CD4-positive, CD25-positive, alpha-beta regulatory T cell (primary cell): ENCODE measurements around the gene EVI5. TPM values are rescaled to one million over a fixed set of nuclear protein-coding genes. Genes with fewer than 3 reads are reported as not detected.
A peak's percentile ranks its signal among the peaks of the same experiment; 100 is the strongest.

Experiments
- ATAC-seq, 2 donors: fragments of 150-1000 bp; cut with Tn5 transposase; one replicate each; pipeline ENCODE4 v1.10.0; 2021; ENCODE audit warnings: low read depth in 2 of 2, moderate number of reproducible peaks in 2 of 2, moderate library complexity in 1 of 2
- DNase-seq, 3 donors: peaks; one replicate each; pipeline versions ENCODE4 v3.0.0 to v3.0.0-alpha.2; 2012 to 2022; ENCODE audit warnings: mixed read lengths in 1 of 3
- H3K27ac ChIP-seq: one replicate; pipeline ENCODE4 v1.7.0; 2013; ENCODE audit warnings: mild to moderate bottlenecking, low read length; ENCODE audit not compliant: insufficient read depth, poor library complexity, severe bottlenecking
- H3K27me3 ChIP-seq: one replicate; pipeline ENCODE4 v1.7.0; 2013; ENCODE audit warnings: low read length; ENCODE audit not compliant: control insufficient read depth, insufficient read depth
- H3K36me3 ChIP-seq: one replicate; pipeline ENCODE4 v1.7.0; 2013; ENCODE audit warnings: mild to moderate bottlenecking, low read length, moderate library complexity; ENCODE audit not compliant: control insufficient read depth, insufficient read depth
- H3K4me1 ChIP-seq: 2 replicates; pipeline ENCODE4 v1.7.0; 2013; ENCODE audit warnings: mild to moderate bottlenecking, low read length; ENCODE audit not compliant: insufficient read depth, control insufficient read depth, poor library complexity, severe bottlenecking
- H3K4me3 ChIP-seq: one replicate; pipeline ENCODE4 v1.7.0; 2013; ENCODE audit warnings: low read depth, mild to moderate bottlenecking, low read length, moderate library complexity
- H3K9me3 ChIP-seq, 2 experiments: 1 replicate in 1 of 2; 2 replicates in 1 of 2; pipeline ENCODE4 v1.7.0; 2013; ENCODE audit warnings: low read length in 2 of 2, mild to moderate bottlenecking in 1 of 2, moderate library complexity in 1 of 2; ENCODE audit not compliant: control insufficient read depth in 2 of 2
- H3K27ac Mint-ChIP-seq, 3 donors: one replicate each; pipeline ENCODE4 v1.8.0; 2020 to 2022; ENCODE audit warnings: mild to moderate bottlenecking in 3 of 3, mixed read lengths in 3 of 3, moderate library complexity in 2 of 3
- H3K27me3 Mint-ChIP-seq: one replicate; pipeline ENCODE4 v1.8.0; 2022; ENCODE audit warnings: mild to moderate bottlenecking, mixed read lengths
- H3K36me3 Mint-ChIP-seq: one replicate; pipeline ENCODE4 v1.8.0; 2020; ENCODE audit warnings: mixed read lengths
- H3K4me1 Mint-ChIP-seq, 4 donors: one replicate each; pipeline ENCODE4 v1.8.0; 2020 to 2022; ENCODE audit warnings: mixed read lengths in 4 of 4, mild to moderate bottlenecking in 1 of 4
- H3K4me3 Mint-ChIP-seq, 4 donors: one replicate each; pipeline ENCODE4 v1.8.0; 2020 to 2022; ENCODE audit warnings: mild to moderate bottlenecking in 4 of 4, mixed read lengths in 4 of 4, moderate library complexity in 3 of 4
- H3K9me3 Mint-ChIP-seq, 7 donors: one replicate each; pipeline ENCODE4 v1.8.0; 2020 to 2022; ENCODE audit warnings: mixed read lengths in 7 of 7, mild to moderate bottlenecking in 3 of 7, moderate library complexity in 2 of 7
- polyA plus RNA-seq, 4 donors: library from polyadenylated mRNA; unstranded; fragments of 300-500 nt; fragmentation: Illumina TruSeq; gene quantifications; one replicate each; pipeline ENCODE4 v1.2.3, GENCODE V29; 2021
- total RNA-seq: library from RNA; stranded (reverse); gene quantifications from one replicate; pipeline ENCODE4 v1.2.3, GENCODE V29; 2022

The EVI5 gene
- total and polyA plus RNA-seq, 5 donors from 2014 or later = 0.52 to 2.7 (median 0.59) TPM

DNA sequence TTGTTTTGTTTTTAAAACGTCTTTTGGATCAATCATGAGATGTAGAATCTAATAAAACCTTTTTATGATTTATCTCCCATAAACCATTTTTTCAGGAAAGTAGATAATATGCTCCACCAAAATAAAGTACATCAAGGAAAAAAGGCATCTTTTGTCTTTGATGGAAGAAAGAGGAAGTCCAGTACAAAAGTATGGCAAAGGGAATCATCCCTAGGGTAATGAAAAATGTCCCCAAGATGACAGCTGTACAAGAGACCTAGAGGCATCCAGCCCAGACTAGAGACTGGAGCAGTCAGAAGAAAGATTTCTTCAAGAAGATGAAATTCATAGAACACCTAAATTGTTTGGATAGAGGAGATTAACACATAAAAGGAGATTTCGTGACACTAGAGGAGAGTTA is 265.9 kb downstream of the EVI5 start:
- H3K4me3 Mint-ChIP-seq = no peak overlapping the region

DNA sequence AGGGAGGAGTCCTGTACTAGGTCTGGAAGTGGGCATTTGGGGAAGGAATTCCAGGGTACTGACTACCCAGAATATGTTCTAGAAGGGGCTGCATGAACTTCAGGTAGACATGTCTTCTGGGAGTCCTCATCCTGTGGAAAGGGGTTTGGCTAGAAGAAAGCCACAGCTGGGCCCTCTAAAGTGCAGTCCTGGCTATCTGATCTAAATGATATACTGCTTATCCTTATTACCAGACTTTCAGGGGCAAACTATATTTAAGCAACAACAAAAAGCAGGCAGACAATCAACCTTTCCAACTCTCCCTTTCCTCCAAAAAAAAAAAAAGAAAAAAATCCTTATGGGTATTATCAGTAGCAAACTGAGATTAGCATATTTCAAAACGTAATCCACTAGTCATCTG is 268.3 kb downstream of the EVI5 start:
- H3K4me1 Mint-ChIP-seq = no peaks in the 10 kb centered on the region
- Histone ChIP-seq H3K4me3 (no peak overlapping the region), H3K9me3 (no peaks in the 10 kb centered on the region), H3K4me1 (no peaks in the 10 kb centered on the region), H3K36me3 (no peaks in the 10 kb centered on the region), H3K27ac (no peak overlapping the region), H3K27me3 (peaks cover 2% of the 10 kb centered on the region)
- ATAC-seq = no peak
- no peak for DNase-seq
- H3K4me3 Mint-ChIP-seq = no peak overlapping the region
- H3K36me3 Mint-ChIP-seq = no peaks in the 10 kb centered on the region
- H3K9me3 Mint-ChIP-seq = peaks cover 0 to 1% (median 0%) of the 10 kb centered on the region in 7 donors
- H3K27ac Mint-ChIP-seq = no peak overlapping the region
- H3K27me3 Mint-ChIP-seq = peaks cover 11% of the 10 kb centered on the region

More for the DNA sequence above, 265.9 kb downstream of the EVI5 start:
- no peak for DNase-seq
- no peaks in the 10 kb centered on the region for H3K36me3 Mint-ChIP-seq
- H3K4me1 ChIP-seq = no peaks in the 10 kb centered on the region
- H3K27me3 Mint-ChIP-seq = peaks cover 6% of the 10 kb centered on the region
- no peaks in the 10 kb centered on the region for H3K36me3 ChIP-seq
- no peak overlapping the region for H3K27ac ChIP-seq
- H3K27me3 ChIP-seq = peaks cover 2% of the 10 kb centered on the region
- no peak overlapping the region for H3K27ac Mint-ChIP-seq
- no peaks in the 10 kb centered on the region for H3K4me1 Mint-ChIP-seq
- no peak for ATAC-seq
- no peak overlapping the region for H3K4me3 ChIP-seq
- no peaks in the 10 kb centered on the region for H3K9me3 ChIP-seq
- H3K9me3 Mint-ChIP-seq = peaks cover 0 to 1% (median 0%) of the 10 kb centered on the region in 7 donors

DNA sequence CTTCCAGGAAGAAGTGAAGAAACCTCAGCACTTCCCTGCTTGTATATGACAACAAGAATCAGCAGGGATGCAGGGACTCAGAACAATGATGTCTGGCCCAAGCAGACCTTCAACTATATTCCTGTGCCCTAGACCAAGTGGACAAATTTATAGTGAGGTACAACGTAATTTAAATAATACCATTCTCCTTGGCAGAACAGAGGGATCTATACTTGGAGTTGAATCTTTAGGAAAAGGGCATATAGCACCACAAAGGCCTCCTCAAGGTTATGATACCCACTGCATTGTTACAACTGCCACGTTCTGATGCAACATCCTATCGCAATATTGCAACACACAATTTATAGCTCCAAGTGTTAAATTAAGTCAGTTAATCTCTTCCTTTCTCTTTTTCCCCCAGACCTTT is 269.1 kb downstream of the EVI5 start:
- no peaks in the 10 kb centered on the region for H3K4me1 ChIP-seq
- peaks cover 11% of the 10 kb centered on the region for H3K27me3 Mint-ChIP-seq
- no peaks in the 10 kb centered on the region for H3K36me3 Mint-ChIP-seq
- no peak overlapping the region for H3K27ac ChIP-seq
- DNase-seq (no peak), ATAC-seq (no peak)
- H3K27me3 ChIP-seq = peaks cover 2% of the 10 kb centered on the region
- no peaks in the 10 kb centered on the region for H3K36me3 ChIP-seq
- no peak overlapping the region for H3K4me3 Mint-ChIP-seq
- no peak overlapping the region for H3K4me3 ChIP-seq
- no peak overlapping the region for H3K27ac Mint-ChIP-seq
- no peaks in the 10 kb centered on the region for H3K4me1 Mint-ChIP-seq
- peaks cover 0 to 1% (median 0%) of the 10 kb centered on the region in 7 donors for H3K9me3 Mint-ChIP-seq
- H3K9me3 ChIP-seq = no peaks in the 10 kb centered on the region

DNA sequence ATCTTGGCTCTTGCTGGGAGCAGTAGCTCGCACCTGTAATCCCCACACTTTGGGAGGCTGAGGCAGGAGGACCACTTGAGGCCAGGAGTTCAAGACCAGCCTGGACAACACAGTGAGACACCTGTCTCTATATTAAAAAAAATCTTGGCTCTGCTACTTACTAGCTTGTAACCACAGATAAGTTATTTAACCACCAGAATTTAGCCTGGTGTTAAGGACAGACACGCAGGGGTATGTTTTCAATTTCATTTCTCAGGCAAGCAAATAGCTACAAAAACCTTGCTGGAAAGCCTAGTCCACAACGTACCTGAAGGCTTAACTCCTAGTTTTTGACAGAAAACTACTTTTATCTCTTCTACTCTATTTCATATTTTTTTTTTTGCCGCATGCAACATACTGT is 273.4 kb downstream of the EVI5 start:
- no peak overlapping the region for H3K27ac Mint-ChIP-seq
- ATAC-seq = no peak

DNA sequence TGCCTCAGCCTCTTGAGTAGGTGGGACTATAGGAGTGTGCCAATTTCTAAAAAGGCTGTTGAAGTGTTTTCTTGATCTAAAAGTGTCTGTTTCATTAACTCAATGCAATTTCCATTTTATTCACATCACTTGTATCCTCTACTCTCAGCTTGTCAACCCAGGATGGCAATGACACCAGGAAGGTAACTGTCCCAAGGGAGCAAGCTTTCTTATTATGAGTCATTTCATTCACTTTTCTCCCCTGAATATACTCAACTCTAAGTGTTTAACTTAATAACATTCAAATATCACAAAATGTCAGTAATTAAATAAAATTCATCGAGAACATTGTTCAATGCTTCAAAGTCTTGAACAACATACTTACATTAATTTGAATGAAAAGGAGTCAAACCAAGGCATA is 275.3 kb downstream of the EVI5 start:
- Mint-ChIP-seq H3K27ac (no peak overlapping the region), H3K36me3 (no peaks in the 10 kb centered on the region), H3K4me3 (no peak overlapping the region), H3K9me3 (peaks cover 0 to 4% (median 0%) of the 10 kb centered on the region in 7 donors), H3K27me3 (peaks cover 5% of the 10 kb centered on the region), H3K4me1 (peaks cover 0 to 5% (median 1%) of the 10 kb centered on the region in 4 donors)
- no peaks in the 10 kb centered on the region for H3K36me3 ChIP-seq
- ATAC-seq (no peak), DNase-seq (no peak)
- H3K27me3 ChIP-seq = no peaks in the 10 kb centered on the region
- H3K4me3 ChIP-seq = no peak overlapping the region
- H3K9me3 ChIP-seq = no peaks in the 10 kb centered on the region
- no peak overlapping the region for H3K27ac ChIP-seq
- H3K4me1 ChIP-seq = no peaks in the 10 kb centered on the region

More for the DNA sequence above, 273.4 kb downstream of the EVI5 start:
- Histone ChIP-seq H3K4me1 (no peaks in the 10 kb centered on the region), H3K27me3 (no peaks in the 10 kb centered on the region), H3K36me3 (no peaks in the 10 kb centered on the region), H3K9me3 (no peaks in the 10 kb centered on the region), H3K4me3 (no peak overlapping the region), H3K27ac (no peak overlapping the region)
- H3K9me3 Mint-ChIP-seq = peaks cover 0 to 2% (median 0%) of the 10 kb centered on the region in 7 donors
- no peak overlapping the region for H3K4me3 Mint-ChIP-seq
- H3K36me3 Mint-ChIP-seq = no peaks in the 10 kb centered on the region
- H3K27me3 Mint-ChIP-seq = peaks cover 11% of the 10 kb centered on the region
- H3K4me1 Mint-ChIP-seq = no peaks in the 10 kb centered on the region
- DNase-seq = no peak

DNA sequence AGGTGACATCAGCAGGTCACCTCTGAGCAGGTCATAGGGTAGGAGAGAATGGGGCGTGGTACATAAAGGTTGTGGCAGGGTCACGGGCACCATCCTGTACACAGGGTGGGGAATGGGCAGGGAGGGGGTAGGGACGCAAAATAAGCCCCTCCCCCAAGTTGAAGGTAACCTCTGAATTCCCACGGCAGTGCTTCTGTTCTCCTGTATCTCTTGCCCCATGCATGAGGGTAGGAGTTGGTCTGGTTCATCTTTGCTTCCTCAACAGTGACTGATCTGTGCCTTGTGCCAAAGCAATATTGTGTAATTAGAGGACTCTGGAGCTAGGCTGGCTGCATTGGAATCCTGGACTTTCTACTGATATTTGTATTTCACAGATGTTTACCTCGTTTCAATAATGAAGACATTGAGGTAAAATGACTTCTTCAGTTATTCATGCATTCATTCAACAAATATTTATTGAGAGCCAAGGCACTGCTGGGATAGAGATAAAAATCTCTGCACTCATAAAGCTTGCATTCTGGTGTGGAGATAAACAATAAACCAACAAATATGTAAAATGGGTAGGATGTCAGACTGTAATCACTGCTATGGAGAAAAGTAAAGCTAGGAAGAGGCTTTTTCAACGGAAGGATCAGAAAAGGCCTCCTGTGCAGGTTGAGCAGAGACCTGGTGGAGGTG is 279.8 kb downstream of the EVI5 start:
- no peaks in the 10 kb centered on the region for H3K9me3 ChIP-seq
- ATAC-seq (no peak), DNase-seq (no peak)
- Mint-ChIP-seq H3K4me3 (no peak overlapping the region), H3K4me1 (peaks cover 0 to 17% (median 9%) of the 10 kb centered on the region in 4 donors), H3K27ac (peak overlapping the region in 1 of 3 donors; percentile 53), H3K27me3 (peaks cover 4% of the 10 kb centered on the region), H3K36me3 (no peaks in the 10 kb centered on the region), H3K9me3 (peaks cover 0 to 4% (median 0%) of the 10 kb centered on the region in 7 donors)
- H3K36me3 ChIP-seq = no peaks in the 10 kb centered on the region
- no peak overlapping the region for H3K27ac ChIP-seq
- H3K4me3 ChIP-seq = no peak overlapping the region
- H3K4me1 ChIP-seq = no peaks in the 10 kb centered on the region
- H3K27me3 ChIP-seq = no peaks in the 10 kb centered on the region

DNA sequence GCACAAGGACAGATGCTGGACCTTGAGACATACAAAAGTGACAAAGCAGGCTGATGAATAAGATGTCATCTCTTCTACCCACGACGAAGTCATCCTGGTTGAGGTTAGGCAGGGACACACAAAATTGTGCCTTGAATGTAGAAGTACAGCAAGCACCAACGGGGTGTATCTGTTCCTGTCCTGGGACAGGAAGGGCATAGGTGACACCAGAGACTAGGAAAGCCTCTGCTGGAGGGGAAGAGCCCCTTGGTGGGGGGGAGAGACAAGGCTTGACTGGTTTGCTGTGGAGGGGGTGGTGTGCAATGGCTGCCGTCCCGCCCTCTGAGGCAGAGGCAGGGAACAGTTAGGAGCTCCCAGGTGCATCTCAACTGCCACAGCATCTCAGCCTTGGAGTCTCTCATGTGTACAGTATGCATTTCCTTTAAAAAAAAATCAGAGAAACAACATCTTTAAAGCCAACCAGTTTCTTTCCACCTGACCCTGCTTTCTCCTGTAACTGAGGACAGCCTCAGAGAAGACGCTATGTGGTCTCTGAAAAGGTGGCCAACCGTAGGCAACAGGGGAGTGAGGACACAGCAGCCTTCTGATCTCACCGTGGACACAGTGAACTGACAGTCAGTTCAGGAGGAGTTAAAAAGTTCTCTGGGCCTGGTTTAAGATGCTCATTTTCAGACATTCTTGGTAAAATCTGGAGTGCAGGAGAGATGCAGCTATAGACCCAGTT is 280.5 kb downstream of the EVI5 start:
- Histone ChIP-seq H3K27me3 (no peaks in the 10 kb centered on the region), H3K4me1 (no peaks in the 10 kb centered on the region), H3K27ac (no peak overlapping the region), H3K9me3 (no peaks in the 10 kb centered on the region), H3K4me3 (no peak overlapping the region), H3K36me3 (no peaks in the 10 kb centered on the region)
- H3K4me3 Mint-ChIP-seq = no peak overlapping the region
- peaks cover 0 to 17% (median 9%) of the 10 kb centered on the region in 4 donors for H3K4me1 Mint-ChIP-seq
- H3K27ac Mint-ChIP-seq = peak overlapping the region in 1 of 3 donors; percentile 38
- H3K36me3 Mint-ChIP-seq = no peaks in the 10 kb centered on the region
- ATAC-seq (no peak), DNase-seq (no peak)
- peaks cover 4% of the 10 kb centered on the region for H3K27me3 Mint-ChIP-seq
- H3K9me3 Mint-ChIP-seq = peaks cover 0 to 4% (median 0%) of the 10 kb centered on the region in 7 donors
